ENCODE data around the gene ANGEL1. TPM values are rescaled to one million over a fixed set of nuclear protein-coding genes. Genes with fewer than 3 reads are reported as not detected.

ANGEL1 gene
- total and polyA plus RNA-seq, 3 donors from 2014 or later = 126 to 150 (median 132) TPM

DNA sequence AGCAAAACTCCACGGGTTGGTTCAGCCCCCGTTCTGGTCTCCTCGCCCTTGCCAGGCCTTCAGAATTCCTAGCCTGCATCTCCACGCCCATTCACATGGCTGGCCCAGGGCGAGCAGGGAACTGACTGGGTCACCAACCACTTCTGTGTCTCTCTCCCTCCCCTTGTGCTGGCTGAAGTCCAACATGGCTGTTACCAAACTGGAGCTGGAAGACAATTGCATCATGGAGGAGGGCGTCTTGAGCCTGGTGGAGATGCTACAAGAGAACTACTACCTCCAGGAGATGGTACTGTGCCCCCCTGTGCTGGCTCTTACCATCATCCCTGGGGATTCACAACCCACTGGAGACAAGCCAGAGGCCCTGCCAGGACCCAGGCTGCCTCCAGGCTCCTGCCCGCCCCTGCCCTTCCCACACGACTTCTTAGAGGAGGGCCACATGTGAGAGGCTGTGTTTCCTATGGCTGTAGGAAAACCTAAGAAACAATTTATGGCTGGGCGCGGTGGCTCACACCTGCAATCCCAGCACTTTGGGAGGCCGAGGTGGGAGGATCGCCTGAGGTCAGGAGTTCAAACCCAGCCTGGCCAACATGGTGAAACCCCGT, 23.4 kb upstream of the ANGEL1 start:
- peak; percentile 89 for DNase-seq
- Histone ChIP-seq H3K4me1 (peaks cover 4% of the 10 kb centered on the region), H3K27ac (peak overlapping the region; percentile 56 to 64), H3K9me3 (no peaks in the 10 kb centered on the region), H3K4me3 (no peak overlapping the region), H3K27me3 (no peaks in the 10 kb centered on the region), H3K36me3 (ENCODE audit: low read depth, missing control alignments) (no peaks in the 10 kb centered on the region)
- TF ChIP-seq POLR2A (IDR thresholded peaks at IDR 0.05) (no peak), CTCF (IDR thresholded peaks at IDR 0.05) (no peak)
- WGBS, 2 donors = 70 to 75% methylated on average over 12 to 13 of the region's 13 CpGs
- intact Hi-C loops (cut with DNase I; ENCODE audit: low total_unique reads) = no loop called here

DNA sequence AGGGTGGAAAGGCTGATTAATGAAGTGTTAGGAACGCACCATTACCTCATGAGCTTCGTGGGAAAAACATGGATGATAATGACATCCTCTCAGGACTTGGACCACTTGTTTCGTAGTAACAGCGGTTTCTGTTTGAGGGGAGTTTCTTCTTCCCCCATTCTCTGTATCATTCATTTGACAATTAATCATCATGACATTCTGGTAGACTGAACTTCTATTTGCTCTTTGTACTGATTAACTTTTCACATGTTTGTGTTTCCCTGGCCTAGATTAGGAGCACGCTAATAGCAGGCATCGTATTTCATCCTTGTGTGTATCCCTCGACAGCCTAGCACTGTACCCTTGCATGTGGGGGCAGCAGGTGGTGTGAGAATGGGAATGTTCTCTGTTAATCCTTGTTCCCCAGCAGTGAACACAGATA, 21.6 kb upstream of the ANGEL1 start:
- Histone ChIP-seq H3K27me3 (no peaks in the 10 kb centered on the region), H3K9me3 (no peaks in the 10 kb centered on the region), H3K4me3 (no peak overlapping the region), H3K36me3 (ENCODE audit: low read depth, missing control alignments) (no peaks in the 10 kb centered on the region), H3K4me1 (peaks cover 10% of the 10 kb centered on the region), H3K27ac (no peak overlapping the region)
- DNase-seq = no peak
- 40 to 57% methylated on average over 7 of the region's 7 CpGs for whole genome bisulfite sequencing, 2 donors
- TF ChIP-seq CTCF (IDR thresholded peaks at IDR 0.05) = no peak
- TF ChIP-seq POLR2A (IDR thresholded peaks at IDR 0.05) = no peak
- intact Hi-C loops (cut with DNase I; ENCODE audit: low total_unique reads) = no loop called here

GRCh38 chr14:76833011-76833410, 20.3 kb upstream of the ANGEL1 start:
- Histone ChIP-seq H3K36me3 (ENCODE audit: low read depth, missing control alignments) (no peaks in the 10 kb centered on the region), H3K9me3 (no peaks in the 10 kb centered on the region), H3K4me3 (no peak overlapping the region), H3K4me1 (peaks cover 20% of the 10 kb centered on the region), H3K27me3 (no peaks in the 10 kb centered on the region), H3K27ac (no peak overlapping the region)
- intact Hi-C loops (cut with DNase I; ENCODE audit: low total_unique reads) = no loop called here
- no peak for TF ChIP-seq POLR2A (IDR thresholded peaks at IDR 0.05)
- TF ChIP-seq CTCF (IDR thresholded peaks at IDR 0.05) = no peak
- 85 to 97% methylated on average over 2 of the region's 2 CpGs for WGBS, 2 donors
- DNase-seq = no peak

DNA sequence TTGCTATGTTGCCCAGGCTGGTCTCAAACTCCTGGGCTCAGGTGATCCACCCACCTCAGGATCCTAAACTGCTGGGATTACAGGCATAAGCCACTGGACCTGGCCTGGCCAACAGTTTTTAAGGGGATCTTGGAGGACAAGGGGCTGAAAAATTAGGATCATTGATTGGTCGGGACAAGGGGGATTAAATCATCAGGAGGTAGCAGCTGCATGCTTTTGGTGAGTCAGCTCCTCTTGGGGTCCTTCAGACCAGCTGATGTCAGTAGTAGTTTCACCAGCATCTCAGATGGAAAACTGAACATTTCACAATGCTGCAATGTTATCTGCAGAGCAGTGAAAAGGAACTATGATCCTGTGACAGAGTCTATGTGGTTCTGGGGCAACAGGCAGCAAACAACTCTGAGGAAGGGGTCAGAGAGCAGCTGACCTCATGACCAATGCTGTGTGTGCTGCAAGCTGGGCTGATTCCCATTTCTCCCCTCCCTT, 19.9 kb upstream of the ANGEL1 start:
- DNase-seq = no peak
- Histone ChIP-seq H3K27ac (no peak overlapping the region), H3K4me1 (peaks cover 20% of the 10 kb centered on the region), H3K9me3 (no peaks in the 10 kb centered on the region), H3K36me3 (ENCODE audit: low read depth, missing control alignments) (no peaks in the 10 kb centered on the region), H3K4me3 (no peak overlapping the region), H3K27me3 (no peaks in the 10 kb centered on the region)
- WGBS, 2 donors = 87 to 100% methylated on average over 1 of the region's 1 CpG
- TF ChIP-seq POLR2A (IDR thresholded peaks at IDR 0.05) = no peak
- TF ChIP-seq CTCF (IDR thresholded peaks at IDR 0.05) = no peak
- intact Hi-C loops (cut with DNase I; ENCODE audit: low total_unique reads) = no loop called here

DNA sequence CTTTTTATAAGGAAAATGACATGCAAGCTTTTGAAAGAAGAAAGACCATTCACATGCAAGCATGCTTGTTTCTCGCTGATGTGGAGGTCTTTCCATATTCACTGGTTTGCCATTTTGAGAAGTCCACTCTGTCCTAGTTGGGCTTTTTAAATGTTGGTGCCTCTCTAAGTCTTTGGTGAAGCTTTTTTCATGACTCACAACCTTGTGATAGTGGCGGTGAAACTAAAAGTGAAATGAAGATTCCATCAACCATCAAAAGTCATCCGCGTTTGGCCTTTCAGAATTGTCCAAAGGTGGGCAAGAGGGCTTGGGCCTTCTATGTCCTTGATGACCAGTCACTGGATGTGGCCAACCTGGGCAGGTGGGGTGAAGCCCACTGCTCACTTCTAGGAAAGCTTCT, 17.9 kb upstream of the ANGEL1 start:
- intact Hi-C loops (cut with DNase I; ENCODE audit: low total_unique reads) = no loop called here
- H3K4me3 ChIP-seq = no peak overlapping the region
- peaks cover 16% of the 10 kb centered on the region for H3K4me1 ChIP-seq
- no peaks in the 10 kb centered on the region for H3K27me3 ChIP-seq
- TF ChIP-seq POLR2A (IDR thresholded peaks at IDR 0.05) = no peak
- TF ChIP-seq CTCF (IDR thresholded peaks at IDR 0.05) = no peak
- no peak for DNase-seq
- no peaks in the 10 kb centered on the region for H3K36me3 ChIP-seq (ENCODE audit: low read depth, missing control alignments)
- WGBS, 2 donors = 94 to 99% methylated on average over 4 of the region's 4 CpGs
- H3K27ac ChIP-seq = no peak overlapping the region
- H3K9me3 ChIP-seq = no peaks in the 10 kb centered on the region

All from testis (tissue), 3 donors.